HUES64 (cell line): ENCODE results near the gene PROC.

Experiments
- H3K27ac ChIP-seq: 2 replicates; pipeline ENCODE4 v1.7.0; 2013; ENCODE audit warnings: low read depth, low read length, inconsistent platforms
- H3K27me3 ChIP-seq: 2 replicates; pipeline ENCODE4 v1.6.1; 2013; ENCODE audit warnings: mild to moderate bottlenecking, low read length; ENCODE audit not compliant: insufficient read depth
- H3K36me3 ChIP-seq: 2 replicates; pipeline ENCODE4 v1.6.1; 2013; ENCODE audit warnings: mild to moderate bottlenecking, low read length; ENCODE audit not compliant: insufficient read depth
- H3K4me1 ChIP-seq: 2 replicates; pipeline ENCODE4 v1.6.1; 2013; ENCODE audit warnings: mild to moderate bottlenecking, low read length, moderate library complexity; ENCODE audit not compliant: insufficient read depth
- H3K4me3 ChIP-seq: 2 replicates; pipeline ENCODE4 v1.5.1; 2013; ENCODE audit warnings: mild to moderate bottlenecking, low read length, moderate library complexity
- H3K9ac ChIP-seq: 2 replicates; pipeline ENCODE4 v1.6.1; 2013; ENCODE audit warnings: mild to moderate bottlenecking, low read depth, low read length
- H3K9me3 ChIP-seq: 2 replicates; pipeline ENCODE4 v1.6.1; 2013; ENCODE audit warnings: low read depth, low read length; ENCODE audit not compliant: insufficient read depth
- WGBS: fragments of 150-250, 120-280 bp; methylation state at CpG from one replicate; pipeline ENCODE4 v1.1.7; 2013; ENCODE audit warnings: missing lambda C conversion rate; 5-methylcytosine and 5-hydroxymethylcytosine counted together

PROC gene

GRCh38 chr2:127384529-127384928 lies 33.7 kb upstream of the PROC start:
- WGBS: 91% methylated on average over 6 of the region's 6 CpGs
- H3K9ac ChIP-seq: no peak overlapping the region
- no peaks in the 10 kb centered on the region for H3K9me3 ChIP-seq
- H3K27me3 ChIP-seq: no peaks in the 10 kb centered on the region
- H3K36me3 ChIP-seq: no peaks in the 10 kb centered on the region
- H3K27ac ChIP-seq: no peak overlapping the region
- peaks cover 15% of the 10 kb centered on the region for H3K4me1 ChIP-seq
- H3K4me3 ChIP-seq: no peak overlapping the region

GRCh38 chr2:127386246-127386645 lies 32.0 kb upstream of the PROC start:
- no peaks in the 10 kb centered on the region for H3K27me3 ChIP-seq
- no peaks in the 10 kb centered on the region for H3K9me3 ChIP-seq
- peaks cover 15% of the 10 kb centered on the region for H3K4me1 ChIP-seq
- H3K27ac ChIP-seq: no peak overlapping the region
- no peak overlapping the region for H3K9ac ChIP-seq
- 92% methylated on average over 4 of the region's 4 CpGs for WGBS
- no peaks in the 10 kb centered on the region for H3K36me3 ChIP-seq
- H3K4me3 ChIP-seq: peak overlapping the region; percentile 73

- Histone ChIP-seq H3K4me1 (peaks cover 15% of the 10 kb centered on the region), H3K27ac (peak overlapping the region; percentile 98), H3K9ac (peak overlapping the region; percentile 86), H3K9me3 (no peaks in the 10 kb centered on the region), H3K4me3 (peak overlapping the region; percentile 73), H3K27me3 (no peaks in the 10 kb centered on the region), H3K36me3 (no peaks in the 10 kb centered on the region)
- 3% methylated on average over 54 of the region's 58 CpGs for WGBS
These were observed 31.2 kb upstream of the PROC start for GRCh38 chr2:127386764-127387654.

GRCh38 chr2:127387655-127388422 lies 30.4 kb upstream of the PROC start, which contains the start of gene MAP3K2:
Gene MAP3K2 (minus strand): TSS chr2:127387975. CDS start chr2:127343129, 44,846 bp downstream.
- no peaks in the 10 kb centered on the region for H3K9me3 ChIP-seq
- H3K4me3 ChIP-seq: peak within 1 kb of the TSS; percentile 73
- WGBS: under 1% methylated on average over 100 of the region's 100 CpGs
- no peaks in the 10 kb centered on the region for H3K27me3 ChIP-seq
- no peaks in the 10 kb centered on the region for H3K36me3 ChIP-seq
- H3K4me1 ChIP-seq: peaks cover 15% of the 10 kb centered on the region
- peak within 1 kb of the TSS; percentile 98 for H3K27ac ChIP-seq
- peak within 1 kb of the TSS; percentile 86 for H3K9ac ChIP-seq

- peak overlapping the region; percentile 60 for H3K4me3 ChIP-seq
- WGBS: 52% methylated on average over 8 of the region's 8 CpGs
- no peaks in the 10 kb centered on the region for H3K27me3 ChIP-seq
These were observed 29.6 kb upstream of the PROC start for GRCh38 chr2:127388423-127389164.

GRCh38 chr2:127389778-127390435 lies 28.3 kb upstream of the PROC start:
- H3K36me3 ChIP-seq: no peaks in the 10 kb centered on the region
- no peaks in the 10 kb centered on the region for H3K9me3 ChIP-seq
- H3K27me3 ChIP-seq: no peaks in the 10 kb centered on the region
- peaks cover 15% of the 10 kb centered on the region for H3K4me1 ChIP-seq
- no peak overlapping the region for H3K4me3 ChIP-seq
- H3K27ac ChIP-seq: no peak overlapping the region
- H3K9ac ChIP-seq: no peak overlapping the region
- 98% methylated on average over 5 of the region's 5 CpGs for WGBS

More at GRCh38 chr2:127388423-127389164, 29.6 kb upstream of the PROC start:
- Histone ChIP-seq H3K4me1 (peaks cover 15% of the 10 kb centered on the region), H3K27ac (no peak overlapping the region; the same call in 1 of the 2 replicates), H3K9ac (peak overlapping the region; percentile 72), H3K9me3 (no peaks in the 10 kb centered on the region), H3K36me3 (no peaks in the 10 kb centered on the region)

GRCh38 chr2:127392133-127392827 lies 25.9 kb upstream of the PROC start:
- no peak overlapping the region for H3K9ac ChIP-seq
- H3K27me3 ChIP-seq: no peaks in the 10 kb centered on the region
- no peak overlapping the region for H3K27ac ChIP-seq
- no peaks in the 10 kb centered on the region for H3K9me3 ChIP-seq
- 88% methylated on average over 1 of the region's 2 CpGs for WGBS
- H3K4me3 ChIP-seq: no peak overlapping the region
- H3K4me1 ChIP-seq: peaks cover 8% of the 10 kb centered on the region
- H3K36me3 ChIP-seq: no peaks in the 10 kb centered on the region

GRCh38 chr2:127392828-127393578 lies 25.2 kb upstream of the PROC start:
- H3K27me3 ChIP-seq: no peaks in the 10 kb centered on the region
- H3K4me1 ChIP-seq: peaks cover 8% of the 10 kb centered on the region
- WGBS: 90% methylated on average over 1 of the region's 1 CpG
- no peaks in the 10 kb centered on the region for H3K36me3 ChIP-seq
- no peak overlapping the region for H3K27ac ChIP-seq
- H3K9ac ChIP-seq: no peak overlapping the region
- no peaks in the 10 kb centered on the region for H3K9me3 ChIP-seq
- no peak overlapping the region for H3K4me3 ChIP-seq

- WGBS: 83% methylated on average over 3 of the region's 3 CpGs
- no peaks in the 10 kb centered on the region; the same call in 1 of the 2 replicates for H3K4me1 ChIP-seq
- no peak overlapping the region for H3K4me3 ChIP-seq
These were observed 23.7 kb upstream of the PROC start for GRCh38 chr2:127394492-127394891.

More at GRCh38 chr2:127394492-127394891, 23.7 kb upstream of the PROC start:
- Histone ChIP-seq H3K27ac (no peak overlapping the region), H3K9ac (no peak overlapping the region), H3K9me3 (no peaks in the 10 kb centered on the region), H3K36me3 (no peaks in the 10 kb centered on the region), H3K27me3 (no peaks in the 10 kb centered on the region)
